Stimulated activated naive B cell treated with anti-CD40 and anti-IgM and Interleukin-4, amounts not matched to agents 10 μg/mL and 1 μg/mL and 100 μg/mL, for 72 hours (primary cell): ENCODE results near the gene CRACR2B.

Experiments used
- ATAC-seq, 2 donors: fragments of 150-1000 bp; cut with Tn5 transposase; replicated peaks; 2 replicates each; pipeline ENCODE4 v1.10.0; 2021; ENCODE audit warnings: moderate library complexity in 1 of 2
- DNase-seq: peaks from one replicate; pipeline ENCODE4 v3.0.0; 2021
- H3K27ac Mint-ChIP-seq: one replicate; pipeline ENCODE4 v1.8.0; 2022; ENCODE audit warnings: mild to moderate bottlenecking, mixed read lengths
- H3K27me3 Mint-ChIP-seq, 2 donors: one replicate each; pipeline ENCODE4 v1.8.0; 2022; ENCODE audit warnings: mixed read lengths in 2 of 2
- H3K36me3 Mint-ChIP-seq, 2 donors: one replicate each; pipeline ENCODE4 v1.8.0; 2022; ENCODE audit warnings: mixed read lengths in 2 of 2, mild to moderate bottlenecking in 1 of 2
- H3K4me1 Mint-ChIP-seq, 2 donors: one replicate each; pipeline ENCODE4 v1.8.0; 2022; ENCODE audit warnings: mixed read lengths in 2 of 2, mild to moderate bottlenecking in 1 of 2
- H3K4me3 Mint-ChIP-seq, 2 donors: one replicate each; pipeline ENCODE4 v1.8.0; 2022; ENCODE audit warnings: mild to moderate bottlenecking in 2 of 2, mixed read lengths in 2 of 2, moderate library complexity in 1 of 2
- H3K9me3 Mint-ChIP-seq, 2 donors: one replicate each; pipeline ENCODE4 v1.8.0; 2022; ENCODE audit warnings: mixed read lengths in 2 of 2, mild to moderate bottlenecking in 1 of 2

CRACR2B gene

GRCh38 chr11:853682-854448, 26.1 kb downstream of the CRACR2B start:
- Mint-ChIP-seq H3K9me3 (no peaks in the 10 kb centered on the region), H3K36me3 (no peaks in the 10 kb centered on the region), H3K4me1 (peaks cover 4 to 5% of the 10 kb centered on the region in 2 donors), H3K4me3 (no peak overlapping the region), H3K27ac (no peak overlapping the region), H3K27me3 (peaks cover 0 to 14% of the 10 kb centered on the region in 2 donors)
- DNase-seq = no peak
- ATAC-seq = no peak

GRCh38 chr11:854601-855329, 27.0 kb downstream of the CRACR2B start:
- DNase-seq (no peak), ATAC-seq (no peak)
- H3K4me3 Mint-ChIP-seq = no peak overlapping the region
- no peaks in the 10 kb centered on the region for H3K9me3 Mint-ChIP-seq
- H3K27me3 Mint-ChIP-seq = peaks cover 0 to 9% of the 10 kb centered on the region in 2 donors
- no peak overlapping the region for H3K27ac Mint-ChIP-seq
- peaks cover 0 to 7% of the 10 kb centered on the region in 2 donors for H3K4me1 Mint-ChIP-seq
- H3K36me3 Mint-ChIP-seq = no peaks in the 10 kb centered on the region

- Mint-ChIP-seq H3K36me3 (no peaks in the 10 kb centered on the region), H3K27ac (no peak overlapping the region), H3K27me3 (peaks cover 0 to 9% of the 10 kb centered on the region in 2 donors), H3K4me1 (peaks cover 0 to 7% of the 10 kb centered on the region in 2 donors), H3K4me3 (no peak overlapping the region), H3K9me3 (no peaks in the 10 kb centered on the region)
- DNase-seq (no peak), ATAC-seq (no peak)
Measured at GRCh38 chr11:855330-855674, 27.6 kb downstream of the CRACR2B start.

GRCh38 chr11:855796-856195, 28.1 kb downstream of the CRACR2B start:
- Mint-ChIP-seq H3K4me3 (no peak overlapping the region), H3K9me3 (no peaks in the 10 kb centered on the region), H3K4me1 (peaks cover 0 to 7% of the 10 kb centered on the region in 2 donors), H3K27ac (no peak overlapping the region), H3K36me3 (no peaks in the 10 kb centered on the region), H3K27me3 (peaks cover 0 to 8% of the 10 kb centered on the region in 2 donors)
- DNase-seq (no peak), ATAC-seq (no peak)

GRCh38 chr11:856397-856796, 28.7 kb downstream of the CRACR2B start:
- no peak for ATAC-seq
- Mint-ChIP-seq H3K4me1 (peaks cover 0 to 7% of the 10 kb centered on the region in 2 donors), H3K9me3 (no peaks in the 10 kb centered on the region), H3K4me3 (no peak overlapping the region), H3K36me3 (no peaks in the 10 kb centered on the region), H3K27me3 (peaks cover 0 to 2% of the 10 kb centered on the region in 2 donors), H3K27ac (no peak overlapping the region)
- no peak for DNase-seq

GRCh38 chr11:858053-858761, 30.5 kb downstream of the CRACR2B start:
- ATAC-seq (no peak), DNase-seq (no peak)
- H3K9me3 Mint-ChIP-seq = no peaks in the 10 kb centered on the region
- H3K27ac Mint-ChIP-seq = peak overlapping the region; percentile 56
- H3K4me3 Mint-ChIP-seq = no peak overlapping the region
- H3K27me3 Mint-ChIP-seq = no peaks in the 10 kb centered on the region
- H3K36me3 Mint-ChIP-seq = no peaks in the 10 kb centered on the region
- peaks cover 0 to 7% of the 10 kb centered on the region in 2 donors for H3K4me1 Mint-ChIP-seq

- H3K9me3 Mint-ChIP-seq = no peaks in the 10 kb centered on the region
- peak overlapping the region; percentile 51 for H3K27ac Mint-ChIP-seq
- no peaks in the 10 kb centered on the region for H3K36me3 Mint-ChIP-seq
- H3K4me1 Mint-ChIP-seq = peaks cover 0 to 7% of the 10 kb centered on the region in 2 donors
- no peak for ATAC-seq
- H3K27me3 Mint-ChIP-seq = no peaks in the 10 kb centered on the region
- DNase-seq = no peak
- no peak overlapping the region for H3K4me3 Mint-ChIP-seq
Measured at GRCh38 chr11:858762-859339, 31.1 kb downstream of the CRACR2B start.

GRCh38 chr11:859394-860131, 31.8 kb downstream of the CRACR2B start:
- no peak for DNase-seq
- peaks cover 0 to 7% of the 10 kb centered on the region in 2 donors for H3K4me1 Mint-ChIP-seq
- H3K9me3 Mint-ChIP-seq = no peaks in the 10 kb centered on the region
- ATAC-seq = no peak
- H3K27ac Mint-ChIP-seq = peak overlapping the region; percentile 44
- no peaks in the 10 kb centered on the region for H3K27me3 Mint-ChIP-seq
- H3K4me3 Mint-ChIP-seq = no peak overlapping the region
- no peaks in the 10 kb centered on the region for H3K36me3 Mint-ChIP-seq

GRCh38 chr11:860234-861104, 32.8 kb downstream of the CRACR2B start:
- Mint-ChIP-seq H3K36me3 (no peaks in the 10 kb centered on the region), H3K27me3 (no peaks in the 10 kb centered on the region), H3K4me1 (peaks cover 0 to 7% of the 10 kb centered on the region in 2 donors), H3K9me3 (no peaks in the 10 kb centered on the region), H3K4me3 (no peak overlapping the region), H3K27ac (peak overlapping the region; percentile 44)
- no peak for DNase-seq
- ATAC-seq = no peak

GRCh38 chr11:861105-861479, 33.4 kb downstream of the CRACR2B start:
- peaks cover 0 to 3% of the 10 kb centered on the region in 2 donors for H3K36me3 Mint-ChIP-seq
- peak overlapping the region; percentile 14 for H3K27ac Mint-ChIP-seq
- no peak overlapping the region for H3K4me3 Mint-ChIP-seq
- ATAC-seq (no peak), DNase-seq (no peak)
- no peaks in the 10 kb centered on the region for H3K27me3 Mint-ChIP-seq
- H3K4me1 Mint-ChIP-seq = peaks cover 0 to 7% of the 10 kb centered on the region in 2 donors
- H3K9me3 Mint-ChIP-seq = no peaks in the 10 kb centered on the region

- Mint-ChIP-seq H3K4me3 (no peak overlapping the region), H3K27ac (peak overlapping the region; percentile 39), H3K27me3 (no peaks in the 10 kb centered on the region), H3K36me3 (peaks cover 2 to 3% of the 10 kb centered on the region in 2 donors), H3K9me3 (no peaks in the 10 kb centered on the region), H3K4me1 (peaks cover 0 to 3% of the 10 kb centered on the region in 2 donors)
- ATAC-seq = no peak
- DNase-seq = no peak
Measured at GRCh38 chr11:862081-862661, 34.5 kb downstream of the CRACR2B start.

- H3K27me3 Mint-ChIP-seq = no peaks in the 10 kb centered on the region
- H3K36me3 Mint-ChIP-seq = peaks cover 2 to 3% of the 10 kb centered on the region in 2 donors
- peaks cover 0 to 3% of the 10 kb centered on the region in 2 donors for H3K4me1 Mint-ChIP-seq
- ATAC-seq (no peak), DNase-seq (no peak)
- no peak overlapping the region for H3K4me3 Mint-ChIP-seq
- no peak overlapping the region for H3K27ac Mint-ChIP-seq
- no peaks in the 10 kb centered on the region for H3K9me3 Mint-ChIP-seq
Measured at GRCh38 chr11:862696-863022, 34.9 kb downstream of the CRACR2B start.
